ENCODE results near the gene GPANK1.

Gene GPANK1

GRCh38 chr6:31636698-31637596, 27.9 kb downstream of the GPANK1 start:
- DNase-seq, result no peak

- no peak for DNase-seq
Measured at GRCh38 chr6:31634969-31635575, 29.7 kb downstream of the GPANK1 start.

- no peak for DNase-seq
Measured at GRCh38 chr6:31634131-31634530, 30.7 kb downstream of the GPANK1 start.

- no peak for DNase-seq
Measured at GRCh38 chr6:31633447-31633846, 31.4 kb downstream of the GPANK1 start.

DNA sequence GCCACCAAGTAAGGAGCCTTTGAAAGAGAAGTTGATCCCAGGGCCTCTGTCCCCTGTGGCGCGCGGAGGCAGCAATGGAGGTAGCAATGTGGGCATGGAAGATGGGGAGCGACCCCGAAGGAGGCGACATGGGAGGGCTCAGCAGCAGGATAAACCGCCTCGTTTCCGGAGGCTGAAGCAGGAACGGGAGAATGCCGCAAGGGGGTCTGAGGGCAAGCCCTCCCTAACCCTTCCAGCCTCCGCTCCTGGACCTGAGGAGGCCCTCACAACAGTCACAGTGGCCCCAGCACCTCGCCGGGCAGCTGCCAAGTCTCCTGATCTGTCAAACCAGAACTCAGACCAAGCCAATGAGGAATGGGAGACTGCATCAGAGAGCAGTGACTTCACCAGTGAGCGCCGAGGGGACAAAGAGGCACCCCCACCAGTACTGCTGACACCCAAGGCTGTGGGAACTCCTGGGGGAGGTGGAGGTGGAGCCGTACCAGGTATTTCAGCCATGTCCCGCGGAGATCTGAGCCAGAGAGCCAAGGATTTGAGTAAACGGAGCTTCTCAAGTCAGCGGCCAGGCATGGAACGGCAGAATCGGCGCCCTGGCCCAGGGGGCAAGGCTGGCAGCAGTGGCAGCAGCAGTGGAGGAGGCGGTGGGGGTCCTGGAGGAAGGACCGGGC, 32.4 kb downstream of the GPANK1 start:
- DNase-seq, result no peak

GRCh38 chr6:31631681-31632278, 33.0 kb downstream of the GPANK1 start:
- no peak for DNase-seq

DNA sequence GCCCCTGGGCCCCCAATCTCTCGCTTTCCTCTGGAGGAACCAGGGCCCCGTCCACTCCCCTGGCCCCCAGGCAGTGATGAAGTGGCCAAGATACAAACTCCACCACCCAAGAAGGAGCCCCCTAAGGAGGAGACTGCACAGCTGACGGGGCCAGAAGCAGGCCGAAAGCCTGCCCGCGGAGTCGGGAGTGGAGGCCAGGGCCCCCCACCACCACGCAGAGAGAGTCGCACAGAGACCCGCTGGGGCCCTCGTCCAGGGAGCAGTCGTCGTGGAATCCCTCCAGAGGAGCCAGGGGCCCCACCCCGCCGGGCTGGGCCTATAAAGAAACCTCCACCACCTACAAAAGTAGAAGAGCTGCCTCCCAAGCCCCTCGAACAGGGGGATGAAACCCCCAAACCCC, 33.6 kb downstream of the GPANK1 start:
- DNase-seq, result no peak

DNA sequence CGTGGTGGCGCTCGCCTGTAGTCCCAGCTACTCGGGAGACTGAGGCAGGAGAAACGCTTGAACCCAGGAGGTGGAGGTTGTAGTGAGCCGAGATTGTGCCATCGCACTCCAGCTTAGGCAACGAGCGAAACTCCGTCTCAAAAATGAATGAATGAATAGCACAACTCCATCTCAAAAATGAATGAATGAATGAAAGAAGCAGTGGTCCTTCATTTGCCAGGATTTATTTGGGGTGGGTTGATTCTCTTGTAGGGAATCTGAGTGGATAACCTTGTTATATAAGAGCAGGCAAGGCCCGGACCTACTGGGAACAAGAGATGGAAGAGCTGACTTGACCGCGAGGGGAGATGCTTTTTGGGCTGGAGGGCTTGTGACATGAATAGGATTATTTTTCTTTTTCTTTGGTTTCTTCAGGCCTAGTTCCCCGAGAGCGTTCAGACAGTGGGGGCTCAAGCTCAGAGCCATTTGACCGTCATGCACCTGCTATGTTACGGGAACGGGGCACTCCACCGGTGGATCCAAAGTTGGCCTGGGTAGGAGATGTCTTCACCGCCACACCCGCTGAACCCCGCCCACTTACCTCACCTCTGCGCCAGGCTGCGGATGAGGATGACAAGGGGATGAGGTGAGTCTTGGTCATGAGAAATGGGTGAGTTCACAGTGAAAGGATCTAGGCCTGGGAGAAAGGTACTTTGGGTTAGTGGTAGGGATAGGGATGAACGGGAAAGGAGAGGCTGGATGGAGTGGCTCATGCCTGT, 34.4 kb downstream of the GPANK1 start:
- DNase-seq, result no peak

DNA sequence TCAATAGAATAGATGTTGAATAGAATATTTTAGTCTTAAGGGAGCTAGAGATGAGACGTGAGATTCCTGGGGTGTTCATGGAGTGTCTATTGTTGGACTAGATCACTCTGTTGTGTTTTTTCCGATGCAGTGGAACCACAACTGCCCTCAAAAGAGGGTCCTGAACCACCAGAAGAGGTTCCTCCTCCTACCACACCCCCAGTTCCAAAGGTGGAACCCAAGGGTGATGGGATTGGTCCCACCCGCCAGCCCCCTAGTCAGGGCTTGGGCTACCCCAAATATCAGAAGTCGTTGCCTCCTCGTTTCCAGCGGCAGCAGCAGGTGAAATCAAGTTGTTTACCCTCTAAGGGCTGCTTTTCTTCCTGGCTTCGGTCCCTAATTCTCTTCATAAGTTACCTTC, 35.8 kb downstream of the GPANK1 start:
- DNase-seq, result no peak

GRCh38 chr6:31627690-31628287, 37.0 kb downstream of the GPANK1 start:
- DNase-seq, result no peak

- DNase-seq, result no peak
Measured at GRCh38 chr6:31626952-31627351, 37.8 kb downstream of the GPANK1 start.

- DNase-seq, result no peak
Measured at GRCh38 chr6:31624070-31624469, 40.7 kb downstream of the GPANK1 start.

DNA sequence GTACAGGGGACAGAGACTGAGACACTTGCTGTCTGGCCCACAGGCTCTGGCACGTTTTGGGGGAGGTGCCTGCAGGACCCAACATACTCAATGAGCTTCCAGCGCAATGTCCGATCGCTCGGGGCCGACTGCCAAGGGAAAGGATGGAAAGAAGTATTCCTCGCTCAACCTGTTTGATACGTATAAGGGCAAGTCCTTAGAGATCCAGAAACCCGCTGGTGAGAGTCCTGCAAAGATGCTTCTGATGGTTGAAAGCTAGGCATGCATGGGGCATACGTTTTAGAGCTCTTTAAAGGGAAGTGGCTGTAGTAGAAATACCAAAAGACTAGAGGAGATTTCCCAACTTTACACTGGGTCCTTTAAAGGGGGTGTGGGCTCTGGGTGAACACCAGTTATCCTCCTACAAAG, 42.1 kb downstream of the GPANK1 start:
- no peak for DNase-seq

DNA sequence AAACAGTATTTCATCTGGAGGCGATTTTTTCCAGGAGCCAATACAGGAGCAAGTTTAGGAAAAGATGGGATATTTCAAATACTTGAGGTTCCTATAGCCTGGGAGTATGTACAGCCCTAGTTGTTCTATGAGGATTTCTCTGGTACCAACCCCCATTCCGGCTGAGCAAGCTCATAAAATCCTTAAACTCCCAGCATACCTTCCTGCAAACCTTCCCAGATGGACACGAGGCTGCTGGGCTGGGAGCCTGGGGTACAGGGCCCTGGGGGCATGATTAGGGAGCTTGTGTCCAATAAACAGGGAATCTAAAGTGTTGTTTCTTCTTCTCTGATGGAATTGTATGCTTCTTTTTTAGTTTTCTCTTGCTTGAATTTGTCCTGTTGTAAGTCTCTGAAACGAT, 42.8 kb downstream of the GPANK1 start:
- DNase-seq, result no peak

- no peak for DNase-seq
Measured at GRCh38 chr6:31621320-31621939, 43.4 kb downstream of the GPANK1 start.

- peak; percentile 87 for DNase-seq
Measured at GRCh38 chr6:31620586-31621319, 44.0 kb downstream of the GPANK1 start, which contains the start of gene PRRC2A. TSS of gene PRRC2A (plus strand) at chr6:31620715. CDS start at chr6:31622790, 2,075 bp downstream.

DNA sequence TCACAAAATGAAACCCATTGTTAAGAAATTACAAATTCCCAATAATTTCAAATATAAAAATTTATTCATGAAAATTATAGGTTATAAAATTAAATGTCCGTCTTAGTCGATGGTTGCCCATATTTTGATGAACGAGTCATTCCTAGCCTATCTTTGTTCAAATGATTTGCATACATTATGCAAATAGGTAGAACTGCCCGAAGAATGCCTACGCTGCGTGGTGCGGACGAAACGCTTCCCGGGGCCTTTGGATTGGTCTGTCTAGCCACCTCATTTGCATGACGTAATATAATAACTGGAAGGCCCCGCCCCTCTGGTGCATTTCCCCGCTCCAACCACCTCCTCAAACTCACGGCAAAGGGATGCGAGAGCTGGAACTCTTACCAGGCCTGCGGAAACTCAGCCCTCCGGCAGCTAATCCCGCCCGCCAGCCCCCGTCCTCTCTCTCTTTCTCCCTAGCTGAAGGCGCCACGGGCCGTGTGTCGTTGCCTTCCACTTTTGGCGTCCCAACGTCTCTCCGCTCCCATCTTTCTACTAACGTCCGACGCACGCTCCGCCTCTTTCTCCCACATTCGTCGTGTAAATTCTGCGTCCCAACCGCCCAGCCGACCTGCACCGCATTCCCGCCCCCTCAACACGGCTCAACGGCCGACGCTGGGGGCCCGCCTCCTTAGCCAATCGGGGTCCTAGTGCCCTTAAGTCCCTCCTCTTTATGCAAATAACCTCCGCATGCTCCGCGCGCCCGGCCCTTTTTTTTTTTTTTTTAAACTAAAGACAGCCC, 44.8 kb downstream of the GPANK1 start:
- DNase-seq, result peak; percentile 99

DNA sequence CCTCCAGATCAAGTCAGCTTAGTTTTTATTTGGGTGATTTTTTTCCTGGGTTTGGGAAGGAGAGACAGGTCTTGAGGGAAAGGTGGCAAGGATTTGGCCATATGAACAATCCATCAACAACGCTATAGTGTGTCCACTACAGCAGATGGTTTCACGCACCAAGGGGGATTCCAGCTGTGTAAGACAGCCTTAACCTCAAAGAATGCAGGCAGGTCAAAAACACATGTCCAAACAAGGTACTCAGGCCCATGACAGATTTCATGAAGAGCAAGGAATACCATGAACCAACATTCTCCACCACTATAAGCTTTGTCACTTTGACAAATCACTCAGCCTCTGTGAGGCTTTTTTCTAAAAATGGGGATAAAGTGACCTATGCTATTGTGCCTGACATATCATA, 47.8 kb downstream of the GPANK1 start:
- DNase-seq, result no peak

DNA sequence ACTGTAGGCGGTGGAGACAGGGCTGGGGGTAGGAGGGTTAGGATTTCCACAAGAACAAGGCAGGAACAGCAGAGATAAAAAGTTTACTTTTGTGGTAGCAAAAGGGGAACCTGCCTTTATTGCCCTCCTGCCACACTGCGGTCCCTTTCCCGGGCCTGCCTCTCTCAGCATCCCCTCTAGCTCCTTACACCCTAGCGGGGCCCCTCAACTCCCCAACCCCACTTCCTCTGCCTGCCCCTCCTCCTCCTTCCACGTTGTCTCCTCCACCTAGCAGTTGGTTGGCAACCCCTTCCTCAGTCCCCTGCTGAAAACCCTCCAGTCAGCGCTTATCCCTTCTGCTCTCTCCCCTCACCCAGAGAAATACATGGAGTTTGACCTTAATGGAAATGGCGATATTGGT, 49.0 kb downstream of the GPANK1 start:
- no peak for DNase-seq

Data from NCI-H345 (cell line).